ENCODE results near the gene PLA2G2A. TPM values are rescaled to one million over a fixed set of nuclear protein-coding genes. Genes with fewer than 3 reads are reported as not detected.

Gene PLA2G2A
- total and polyA plus RNA-seq, 4 donors: 441 to 1,724 (median 1,565) TPM; not detected in 1

DNA sequence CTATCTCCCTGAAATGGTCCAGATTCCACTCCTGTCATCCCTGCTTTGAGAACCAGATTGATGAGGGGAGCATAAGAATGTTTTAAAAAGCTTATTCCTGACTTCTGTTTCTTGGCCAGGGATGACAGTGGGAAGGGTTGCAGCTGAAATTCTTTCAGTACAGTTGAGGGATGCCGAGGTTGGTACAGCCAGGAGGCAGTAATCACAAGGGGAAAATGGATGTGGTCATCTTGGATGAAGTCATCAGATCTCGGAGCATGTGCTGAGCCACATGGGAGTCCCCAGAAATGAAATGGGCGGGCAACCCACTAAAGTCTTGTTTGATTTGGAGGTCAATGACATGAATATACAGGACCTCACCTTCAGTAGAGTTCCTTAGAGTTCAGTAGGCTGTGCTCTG is 37.3 kb downstream of the PLA2G2A start:
- TF ChIP-seq YY1 (IDR thresholded peaks at IDR 0.05) (no peak), FOXA1 (IDR thresholded peaks at IDR 0.05) (no peak), RAD21 (IDR thresholded peaks at IDR 0.05) (no peak), HNF4A (conservative IDR thresholded peaks at IDR 0.05) (no peak), FOXA2 (IDR thresholded peaks at IDR 0.05) (no peak), RXRA (IDR thresholded peaks at IDR 0.05) (no peak)
- TF ChIP-seq, protein P1, sequence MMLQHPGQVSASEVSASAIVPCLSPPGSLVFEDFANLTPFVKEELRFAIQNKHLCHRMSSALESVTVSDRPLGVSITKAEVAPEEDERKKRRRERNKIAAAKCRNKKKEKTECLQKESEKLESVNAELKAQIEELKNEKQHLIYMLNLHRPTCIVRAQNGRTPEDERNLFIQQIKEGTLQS (IDR thresholded peaks at IDR 0.05): no peak
- TF ChIP-seq, protein P2, sequence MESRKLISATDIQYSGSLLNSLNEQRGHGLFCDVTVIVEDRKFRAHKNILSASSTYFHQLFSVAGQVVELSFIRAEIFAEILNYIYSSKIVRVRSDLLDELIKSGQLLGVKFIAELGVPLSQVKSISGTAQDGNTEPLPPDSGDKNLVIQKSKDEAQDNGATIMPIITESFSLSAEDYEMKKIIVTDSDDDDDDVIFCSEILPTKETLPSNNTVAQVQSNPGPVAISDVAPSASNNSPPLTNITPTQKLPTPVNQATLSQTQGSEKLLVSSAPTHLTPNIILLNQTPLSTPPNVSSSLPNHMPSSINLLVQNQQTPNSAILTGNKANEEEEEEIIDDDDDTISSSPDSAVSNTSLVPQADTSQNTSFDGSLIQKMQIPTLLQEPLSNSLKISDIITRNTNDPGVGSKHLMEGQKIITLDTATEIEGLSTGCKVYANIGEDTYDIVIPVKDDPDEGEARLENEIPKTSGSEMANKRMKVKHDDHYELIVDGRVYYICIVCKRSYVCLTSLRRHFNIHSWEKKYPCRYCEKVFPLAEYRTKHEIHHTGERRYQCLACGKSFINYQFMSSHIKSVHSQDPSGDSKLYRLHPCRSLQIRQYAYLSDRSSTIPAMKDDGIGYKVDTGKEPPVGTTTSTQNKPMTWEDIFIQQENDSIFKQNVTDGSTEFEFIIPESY (IDR thresholded peaks at IDR 0.05): no peak
- WGBS: 73% methylated on average over 3 of the region's 3 CpGs
- no peaks in the 10 kb centered on the region for H3K27me3 ChIP-seq (ENCODE audit: control insufficient read depth in 4 of 4, insufficient read depth in 4 of 4, low read length in 3 of 4)
- H3K4me1 ChIP-seq (ENCODE audit: control insufficient read depth in 4 of 4, insufficient read depth in 4 of 4, low read length in 3 of 4): no peaks in the 10 kb centered on the region
- no peaks in the 10 kb centered on the region for H3K36me3 ChIP-seq (ENCODE audit: control insufficient read depth in 4 of 4, insufficient read depth in 3 of 4, low read depth in 1 of 4, low read length in 3 of 4)
- no peak for DNase-seq (ENCODE audit: low spot score)
- H3K9ac ChIP-seq (ENCODE audit: low read depth in 1 of 2, low read length in 2 of 2): no peak overlapping the region
- no peak overlapping the region for H3K4me3 ChIP-seq (ENCODE audit: low read depth in 1 of 3, low read length in 3 of 3)
- peaks cover 0 to 4% (median 0%) of the 10 kb centered on the region in 4 donors for H3K9me3 ChIP-seq (ENCODE audit: control insufficient read depth in 4 of 4, low read length in 3 of 4)
- H3K27ac ChIP-seq (ENCODE audit: low read depth in 1 of 2, low read length in 2 of 2): no peak overlapping the region

DNA sequence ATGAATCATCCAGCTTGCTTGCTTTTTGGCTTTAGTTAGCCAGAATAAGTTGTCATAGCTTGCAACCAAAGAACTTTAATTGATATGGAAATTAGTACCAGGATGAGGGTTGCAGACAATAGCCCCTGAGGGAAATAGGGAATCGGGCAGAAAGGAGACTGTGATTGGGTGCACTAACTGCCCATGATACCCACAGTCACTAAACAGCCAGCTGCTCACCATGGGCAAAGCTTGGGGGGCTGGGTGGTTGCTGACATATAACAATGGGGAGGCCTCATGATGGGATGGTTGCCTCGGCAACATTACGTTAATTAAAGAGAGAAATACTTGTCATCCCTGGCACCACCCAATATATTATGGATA is 38.2 kb downstream of the PLA2G2A start:
- Histone ChIP-seq H3K27ac (ENCODE audit: low read depth in 1 of 2, low read length in 2 of 2) (no peak overlapping the region), H3K27me3 (ENCODE audit: control insufficient read depth in 4 of 4, insufficient read depth in 4 of 4, low read length in 3 of 4) (no peaks in the 10 kb centered on the region), H3K9me3 (ENCODE audit: control insufficient read depth in 4 of 4, low read length in 3 of 4) (peaks cover 0 to 4% (median 0%) of the 10 kb centered on the region in 4 donors), H3K4me3 (ENCODE audit: low read depth in 1 of 3, low read length in 3 of 3) (no peak overlapping the region), H3K36me3 (ENCODE audit: control insufficient read depth in 4 of 4, insufficient read depth in 3 of 4, low read depth in 1 of 4, low read length in 3 of 4) (no peaks in the 10 kb centered on the region), H3K9ac (ENCODE audit: low read depth in 1 of 2, low read length in 2 of 2) (no peak overlapping the region), H3K4me1 (ENCODE audit: control insufficient read depth in 4 of 4, insufficient read depth in 4 of 4, low read length in 3 of 4) (no peaks in the 10 kb centered on the region)
- WGBS: 96% methylated on average over 3 of the region's 3 CpGs
- TF ChIP-seq, protein P1 (IDR thresholded peaks at IDR 0.05): no peak
- no peak for TF ChIP-seq GABPA (IDR thresholded peaks at IDR 0.05 in 1 of 2, conservative IDR thresholded peaks at IDR 0.05 in 1 of 2)
- TF ChIP-seq RAD21 (IDR thresholded peaks at IDR 0.05): no peak
- no peak for TF ChIP-seq YY1 (IDR thresholded peaks at IDR 0.05)
- TF ChIP-seq, protein P3, sequence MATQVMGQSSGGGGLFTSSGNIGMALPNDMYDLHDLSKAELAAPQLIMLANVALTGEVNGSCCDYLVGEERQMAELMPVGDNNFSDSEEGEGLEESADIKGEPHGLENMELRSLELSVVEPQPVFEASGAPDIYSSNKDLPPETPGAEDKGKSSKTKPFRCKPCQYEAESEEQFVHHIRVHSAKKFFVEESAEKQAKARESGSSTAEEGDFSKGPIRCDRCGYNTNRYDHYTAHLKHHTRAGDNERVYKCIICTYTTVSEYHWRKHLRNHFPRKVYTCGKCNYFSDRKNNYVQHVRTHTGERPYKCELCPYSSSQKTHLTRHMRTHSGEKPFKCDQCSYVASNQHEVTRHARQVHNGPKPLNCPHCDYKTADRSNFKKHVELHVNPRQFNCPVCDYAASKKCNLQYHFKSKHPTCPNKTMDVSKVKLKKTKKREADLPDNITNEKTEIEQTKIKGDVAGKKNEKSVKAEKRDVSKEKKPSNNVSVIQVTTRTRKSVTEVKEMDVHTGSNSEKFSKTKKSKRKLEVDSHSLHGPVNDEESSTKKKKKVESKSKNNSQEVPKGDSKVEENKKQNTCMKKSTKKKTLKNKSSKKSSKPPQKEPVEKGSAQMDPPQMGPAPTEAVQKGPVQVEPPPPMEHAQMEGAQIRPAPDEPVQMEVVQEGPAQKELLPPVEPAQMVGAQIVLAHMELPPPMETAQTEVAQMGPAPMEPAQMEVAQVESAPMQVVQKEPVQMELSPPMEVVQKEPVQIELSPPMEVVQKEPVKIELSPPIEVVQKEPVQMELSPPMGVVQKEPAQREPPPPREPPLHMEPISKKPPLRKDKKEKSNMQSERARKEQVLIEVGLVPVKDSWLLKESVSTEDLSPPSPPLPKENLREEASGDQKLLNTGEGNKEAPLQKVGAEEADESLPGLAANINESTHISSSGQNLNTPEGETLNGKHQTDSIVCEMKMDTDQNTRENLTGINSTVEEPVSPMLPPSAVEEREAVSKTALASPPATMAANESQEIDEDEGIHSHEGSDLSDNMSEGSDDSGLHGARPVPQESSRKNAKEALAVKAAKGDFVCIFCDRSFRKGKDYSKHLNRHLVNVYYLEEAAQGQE (IDR thresholded peaks at IDR 0.05): no peak
- TF ChIP-seq SP1 (IDR thresholded peaks at IDR 0.05): no peak
- TF ChIP-seq, protein P4, sequence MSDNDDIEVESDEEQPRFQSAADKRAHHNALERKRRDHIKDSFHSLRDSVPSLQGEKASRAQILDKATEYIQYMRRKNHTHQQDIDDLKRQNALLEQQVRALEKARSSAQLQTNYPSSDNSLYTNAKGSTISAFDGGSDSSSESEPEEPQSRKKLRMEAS (IDR thresholded peaks at IDR 0.05): no peak
- no peak for TF ChIP-seq NR2F2 (IDR thresholded peaks at IDR 0.05)
- TF ChIP-seq, protein P2 (IDR thresholded peaks at IDR 0.05): no peak
- no peak for TF ChIP-seq FOXA2 (IDR thresholded peaks at IDR 0.05)
- no peak for TF ChIP-seq JUND (IDR thresholded peaks at IDR 0.05)
- no peak for DNase-seq (ENCODE audit: low spot score)
